Measurements from ENCODE around the gene MRPL54.

Gene MRPL54

DNA sequence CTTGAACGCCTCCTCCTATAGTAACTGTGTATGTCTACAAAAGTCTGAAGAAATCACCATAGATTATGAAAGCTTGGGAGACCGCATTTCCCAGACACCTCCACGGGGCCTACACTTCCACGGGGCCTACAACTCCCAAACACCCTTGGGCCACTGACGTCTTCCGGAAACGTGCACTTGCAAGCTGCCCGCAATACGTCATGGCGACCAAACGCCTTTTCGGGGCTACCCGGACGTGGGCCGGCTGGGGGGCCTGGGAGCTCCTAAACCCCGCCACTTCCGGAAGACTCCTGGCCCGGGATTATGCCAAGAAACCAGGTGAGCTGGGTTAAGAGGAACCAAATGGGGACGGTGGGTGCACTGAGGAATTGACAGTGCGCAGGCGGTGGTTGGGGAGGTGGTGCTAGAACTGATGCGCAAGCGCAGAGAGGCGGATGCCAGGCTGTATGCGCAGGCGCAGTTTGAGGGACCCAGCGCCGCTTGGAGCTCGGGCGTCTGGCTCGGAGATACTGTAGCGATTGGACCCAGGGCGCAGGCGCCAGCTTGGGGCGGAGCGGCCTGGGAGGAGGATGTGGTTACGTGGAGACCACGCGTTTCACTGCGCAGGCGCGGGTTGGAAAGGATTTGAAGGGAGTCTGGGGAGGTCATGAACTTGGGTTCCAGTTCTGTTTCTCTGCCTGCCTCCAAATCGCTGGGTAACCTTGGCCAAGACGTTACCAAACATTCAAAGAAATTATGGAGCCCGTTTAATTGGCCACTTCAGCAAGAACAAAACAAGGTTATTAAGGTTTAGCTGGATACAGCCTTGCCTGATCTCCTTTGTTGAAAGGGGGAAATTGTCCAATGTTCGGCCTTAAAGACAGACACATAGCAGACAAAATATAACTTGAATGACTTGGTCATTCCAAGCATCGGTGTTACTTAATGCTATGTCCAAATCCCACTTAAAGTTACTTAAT is at the start of gene MRPL54:
TSS of gene MRPL54 (plus strand) at position 182 of the 959 bp plus-strand sequence. CDS start at position 201, 19 bp downstream.
- DNase-seq = peak; percentile 100

DNA sequence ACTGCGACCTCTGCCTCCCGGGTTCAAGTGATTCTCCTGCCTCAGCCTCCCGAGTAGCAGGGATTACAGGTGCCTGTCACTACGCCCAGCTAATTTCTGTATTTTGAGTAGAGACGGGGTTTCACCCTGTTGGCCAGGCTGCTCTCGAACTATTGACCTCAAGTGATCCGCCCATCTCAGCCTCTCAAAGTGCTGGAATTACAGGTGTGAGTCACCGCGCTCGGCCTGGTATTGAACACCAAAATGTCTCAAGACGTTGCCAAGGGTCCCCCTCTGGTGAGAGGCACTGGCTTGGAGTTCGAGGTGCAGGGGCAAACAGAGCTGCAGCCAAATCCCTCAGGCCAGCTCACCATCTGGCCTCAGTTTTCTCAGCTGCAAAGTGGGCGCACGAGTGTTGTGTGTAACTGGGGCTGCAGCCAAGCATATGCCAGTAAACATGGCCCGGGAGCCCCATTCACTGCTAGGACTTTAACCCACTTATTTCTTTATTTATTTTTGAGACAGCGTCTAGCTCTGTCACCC is 46.3 kb upstream of the MRPL54 start:
- no peak for DNase-seq

DNA sequence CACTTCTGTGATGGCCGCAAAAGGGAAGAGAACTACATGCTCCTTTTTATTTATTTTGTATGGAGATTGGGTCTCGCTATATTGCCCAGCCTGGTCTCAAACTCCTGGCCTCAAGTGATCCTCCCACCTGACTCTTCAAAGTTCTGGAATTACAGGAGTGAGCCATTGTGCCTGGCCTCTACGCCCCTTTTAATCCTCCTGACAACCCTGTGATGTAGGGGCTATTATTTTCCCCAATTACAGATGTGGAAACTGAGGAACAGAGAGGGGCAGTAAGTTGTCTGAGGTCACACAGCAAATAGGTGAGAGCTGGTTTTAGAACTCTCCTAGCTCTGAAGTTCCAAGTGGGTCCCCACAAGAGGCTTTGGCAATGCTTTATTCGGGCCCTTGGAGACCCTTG is 42.6 kb upstream of the MRPL54 start:
- no peak for DNase-seq

DNA sequence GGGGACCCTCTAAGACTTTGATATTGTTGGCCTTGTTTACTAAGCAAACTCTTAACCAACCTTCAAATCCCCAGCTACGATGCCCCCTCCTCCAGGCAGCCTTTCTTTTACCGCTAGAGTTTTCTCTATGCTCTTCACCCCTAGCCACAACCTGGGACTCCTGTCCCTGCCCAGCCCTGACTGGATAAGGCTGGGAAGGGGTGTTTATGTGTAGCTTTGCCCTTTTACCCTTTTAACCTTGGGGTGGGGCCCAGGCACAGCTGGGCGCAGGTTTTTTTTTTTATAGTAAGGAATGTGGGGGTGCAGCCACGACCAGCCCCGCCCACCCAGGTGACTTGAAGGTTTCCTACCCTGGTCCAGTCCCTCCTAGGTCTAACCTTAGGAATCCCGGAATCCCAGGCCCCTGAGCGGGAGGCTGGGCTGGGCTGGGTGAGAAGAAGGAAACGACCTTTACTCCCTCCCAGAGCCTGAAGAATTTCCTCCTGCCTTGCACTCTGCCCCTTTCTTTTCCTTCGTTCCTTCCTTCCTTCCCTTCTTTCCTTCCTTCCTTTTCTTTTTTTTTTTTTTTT is 42.0 kb upstream of the MRPL54 start:
- no peak for DNase-seq

DNA sequence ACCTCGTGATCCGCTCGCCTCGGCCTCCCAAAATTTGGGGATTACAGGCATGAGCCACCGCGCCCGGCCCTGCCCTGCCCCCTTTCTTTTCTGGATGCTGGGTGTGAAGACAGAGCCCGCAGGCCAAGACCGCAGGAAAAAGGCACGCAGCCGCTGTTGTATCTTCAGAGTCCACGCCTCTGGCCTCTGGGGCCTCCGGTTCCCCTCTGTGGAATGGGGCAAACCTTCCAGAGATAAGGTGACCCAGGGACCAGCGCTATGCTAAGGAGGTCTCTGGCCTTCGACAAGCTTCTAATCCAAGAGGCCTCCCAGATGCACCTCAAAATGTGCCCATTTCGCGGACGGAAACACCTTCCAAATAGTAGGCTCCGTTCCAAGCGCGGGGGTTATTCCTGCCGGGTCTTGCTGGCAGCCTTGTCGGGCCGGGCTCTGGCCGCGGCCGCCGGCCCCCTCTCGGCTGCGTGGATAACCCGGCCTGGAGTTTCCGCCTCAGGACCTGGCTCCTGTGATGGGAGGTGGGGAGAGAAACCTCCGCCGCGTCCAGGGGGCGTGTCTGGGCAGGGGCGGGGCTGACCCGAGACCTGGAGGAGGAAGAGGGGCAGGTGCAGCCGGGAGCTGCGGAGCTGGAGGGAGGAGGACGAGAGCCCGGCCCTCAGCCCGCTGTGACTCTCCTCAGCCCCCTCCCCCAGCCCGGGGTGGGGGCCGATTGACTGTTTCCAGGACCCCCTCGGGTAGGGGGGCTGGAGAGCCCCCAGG is 41.2 kb upstream of the MRPL54 start:
- peak; percentile 85 for DNase-seq

DNA sequence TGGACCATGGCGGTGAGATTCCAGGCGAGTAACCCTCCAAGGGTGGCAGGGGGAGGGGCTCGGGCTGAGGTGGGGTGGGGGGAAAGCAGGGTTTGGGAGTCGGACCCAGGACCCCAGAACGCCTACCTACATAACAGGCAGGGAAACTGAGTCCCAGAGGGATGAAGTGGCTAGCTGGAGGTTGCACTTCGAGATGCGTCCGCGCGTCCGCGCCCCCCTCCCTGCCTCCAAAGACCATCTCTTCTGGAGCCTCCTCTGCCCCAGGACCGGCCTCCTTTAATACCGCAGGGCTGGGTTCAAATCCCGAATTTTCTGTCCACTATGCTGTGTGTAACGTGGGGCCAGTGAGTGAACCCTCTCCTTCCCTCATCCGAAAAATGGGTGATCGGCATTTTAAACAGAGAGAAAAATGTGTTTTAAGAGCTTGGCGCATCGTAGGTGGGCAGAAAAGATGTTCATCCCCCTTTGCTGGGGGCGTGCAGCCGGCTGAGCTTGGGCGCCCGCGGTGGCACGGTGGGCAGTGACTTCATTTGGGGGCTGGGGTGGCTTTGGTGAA is 40.5 kb upstream of the MRPL54 start:
- no peak for DNase-seq

DNA sequence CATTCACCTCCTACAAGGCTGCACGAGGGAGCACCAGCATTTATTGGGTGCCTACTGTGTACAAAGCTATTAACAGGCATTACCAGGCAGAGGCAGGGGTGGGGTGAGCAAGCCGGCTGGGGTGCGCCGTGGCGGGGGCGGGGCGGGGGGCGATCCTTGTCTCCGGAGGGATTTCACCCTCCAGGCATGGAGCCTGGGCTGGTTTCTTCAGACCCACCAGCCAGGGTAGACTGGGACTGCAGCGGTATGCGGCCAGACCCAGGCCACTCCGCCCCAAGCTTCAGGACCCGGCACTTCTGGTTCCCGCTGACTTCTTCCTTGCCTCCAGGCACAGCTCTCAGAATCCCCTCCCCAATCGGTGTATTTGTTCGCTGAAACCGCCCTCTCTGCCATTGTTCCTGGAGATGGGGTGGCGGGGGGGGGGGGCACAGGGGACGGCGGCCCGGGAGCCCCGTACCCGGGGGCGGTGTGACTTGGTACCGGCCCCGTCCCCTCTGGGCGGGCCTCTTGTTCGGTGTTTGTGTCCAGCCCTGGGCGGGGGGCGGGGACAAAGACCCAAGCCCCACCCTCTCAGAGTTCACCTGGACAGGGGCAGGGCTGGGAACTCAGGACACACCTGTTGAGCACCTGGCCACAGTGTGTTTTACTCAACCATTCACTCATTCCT is 39.9 kb upstream of the MRPL54 start:
- DNase-seq = no peak

DNA sequence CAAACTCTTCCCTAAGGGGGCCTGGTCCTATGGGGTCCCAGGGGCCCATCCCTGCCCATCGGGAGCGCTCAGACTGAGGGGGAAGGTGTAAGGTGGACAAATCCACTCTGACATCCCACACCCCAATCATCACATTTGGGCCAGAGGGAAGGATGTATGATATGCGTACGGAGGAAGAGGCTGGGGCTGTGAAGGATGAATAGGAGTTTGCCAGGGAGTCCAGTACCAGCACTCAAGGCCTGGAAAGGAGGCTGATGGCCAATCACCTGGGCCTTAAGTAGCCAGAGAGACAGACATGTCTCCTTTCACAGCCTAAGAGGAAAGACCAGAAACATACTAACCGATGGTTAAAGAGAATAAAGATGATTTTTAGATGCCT is 39.4 kb upstream of the MRPL54 start:
- no peak for DNase-seq

DNA sequence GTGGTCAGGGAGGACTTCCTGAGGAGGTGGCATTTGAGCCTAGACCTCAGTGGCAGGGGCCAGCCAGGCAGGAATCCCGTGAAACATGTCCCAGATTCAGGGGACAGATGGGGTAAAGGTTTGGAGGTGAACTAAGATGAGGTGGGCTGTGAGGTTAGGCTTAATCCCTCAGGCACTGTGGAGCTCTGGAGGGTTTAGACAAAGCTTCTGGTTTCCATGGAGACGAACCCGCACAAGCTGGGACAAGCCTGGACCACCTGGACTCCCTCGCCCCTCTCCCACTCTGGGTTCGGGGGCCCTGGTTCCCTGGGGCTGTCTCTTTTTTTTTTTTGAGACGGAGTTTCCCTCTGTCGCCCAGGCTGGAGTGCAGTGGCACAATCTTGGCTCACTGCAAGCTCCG is 38.6 kb upstream of the MRPL54 start:
- DNase-seq = no peak

DNA sequence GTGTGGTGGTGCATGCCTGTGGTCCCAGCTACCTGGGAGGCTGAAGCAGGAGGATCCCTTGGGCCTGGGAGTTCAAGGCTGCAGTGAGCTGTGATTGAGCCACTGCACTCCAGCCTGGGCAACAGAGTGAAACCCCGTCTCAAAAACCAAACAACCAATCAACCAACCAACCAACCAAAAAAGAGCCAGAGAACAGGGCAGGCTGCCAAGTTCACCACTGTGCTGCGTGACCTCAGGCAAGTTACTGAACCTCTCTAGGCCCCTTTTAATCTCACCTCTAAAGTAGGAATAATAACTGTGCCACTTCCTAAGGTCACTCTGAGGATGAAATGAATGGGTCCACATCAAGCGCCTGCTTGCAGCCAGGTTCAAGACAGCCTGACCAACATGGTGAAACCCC is 37.4 kb upstream of the MRPL54 start:
- DNase-seq = no peak

DNA sequence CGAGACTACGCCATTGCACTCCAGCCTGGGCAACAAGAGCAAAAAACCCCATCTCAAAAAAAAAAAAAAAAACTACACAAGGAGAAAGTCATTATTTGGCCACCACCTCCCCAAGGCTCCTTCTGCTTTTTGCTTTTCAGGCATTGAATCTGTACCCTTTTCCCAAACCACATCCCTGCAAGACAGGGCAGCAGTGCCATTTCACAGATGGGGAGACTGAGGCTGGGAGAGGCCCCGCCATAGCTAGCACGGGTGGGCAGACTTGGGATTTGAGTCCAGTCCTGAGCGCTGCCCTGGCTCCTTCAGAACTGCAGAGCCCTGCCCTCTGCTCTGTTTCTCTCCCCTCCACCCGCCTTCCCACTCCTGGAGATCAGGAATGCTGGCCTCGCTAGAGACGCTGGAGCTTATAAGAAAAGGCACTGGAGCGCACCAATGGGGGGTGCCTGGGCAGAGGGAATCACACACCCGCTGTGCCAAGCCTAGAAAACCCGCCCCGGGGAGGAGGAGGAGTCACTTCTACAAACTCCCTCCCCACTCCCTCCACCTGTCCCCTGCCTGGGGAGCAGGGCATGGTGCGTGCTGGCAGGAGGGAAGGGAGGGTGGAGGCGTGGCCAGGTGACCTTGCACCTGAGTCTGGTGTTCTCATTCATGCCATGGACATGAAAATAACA is 36.7 kb upstream of the MRPL54 start:
- DNase-seq = no peak

DNA sequence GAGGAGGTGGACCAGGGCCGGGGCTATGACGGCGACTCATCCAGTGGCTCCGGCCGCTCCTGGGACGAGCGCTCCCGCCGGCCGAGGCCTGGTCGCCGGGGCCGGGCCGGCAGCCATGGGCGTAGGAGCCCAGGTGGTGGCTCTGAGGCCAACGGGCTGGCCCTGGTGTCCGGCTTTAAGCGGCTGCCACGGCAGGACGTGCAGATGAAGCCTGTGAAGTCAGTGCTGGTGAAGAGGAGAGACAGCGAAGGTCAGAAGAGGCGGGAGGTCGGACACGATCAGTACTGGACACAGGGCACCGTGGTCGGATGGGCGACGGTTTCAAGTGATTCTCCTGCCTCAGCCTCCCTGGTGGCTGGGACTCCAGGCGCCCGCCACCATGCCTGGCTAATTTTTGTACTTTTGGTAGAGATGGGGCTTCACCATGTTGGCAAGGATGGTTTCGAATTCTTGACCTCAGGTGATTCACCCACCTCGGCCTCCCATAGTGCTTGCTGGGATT is 32.0 kb upstream of the MRPL54 start:
- DNase-seq = no peak

DNA sequence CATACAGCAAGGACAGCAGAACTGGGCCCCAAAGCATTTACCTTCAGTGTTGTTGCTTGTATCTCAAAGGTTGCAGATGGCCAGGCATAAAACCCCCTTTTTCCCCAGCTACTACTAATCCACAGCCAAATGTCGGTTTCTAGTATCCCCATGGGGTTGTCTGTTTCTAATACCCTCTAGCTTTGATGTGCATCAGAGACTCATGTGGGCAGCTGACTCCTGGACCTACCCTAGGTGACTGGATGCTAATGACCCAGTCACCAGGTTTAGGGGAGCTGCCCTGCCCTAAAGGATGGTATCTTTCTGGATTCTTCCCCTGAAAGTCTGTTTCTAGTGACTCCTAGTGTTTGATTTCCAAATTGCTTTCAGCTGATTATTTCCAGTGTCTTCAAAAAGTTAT is 30.4 kb upstream of the MRPL54 start:
- DNase-seq = no peak

DNA sequence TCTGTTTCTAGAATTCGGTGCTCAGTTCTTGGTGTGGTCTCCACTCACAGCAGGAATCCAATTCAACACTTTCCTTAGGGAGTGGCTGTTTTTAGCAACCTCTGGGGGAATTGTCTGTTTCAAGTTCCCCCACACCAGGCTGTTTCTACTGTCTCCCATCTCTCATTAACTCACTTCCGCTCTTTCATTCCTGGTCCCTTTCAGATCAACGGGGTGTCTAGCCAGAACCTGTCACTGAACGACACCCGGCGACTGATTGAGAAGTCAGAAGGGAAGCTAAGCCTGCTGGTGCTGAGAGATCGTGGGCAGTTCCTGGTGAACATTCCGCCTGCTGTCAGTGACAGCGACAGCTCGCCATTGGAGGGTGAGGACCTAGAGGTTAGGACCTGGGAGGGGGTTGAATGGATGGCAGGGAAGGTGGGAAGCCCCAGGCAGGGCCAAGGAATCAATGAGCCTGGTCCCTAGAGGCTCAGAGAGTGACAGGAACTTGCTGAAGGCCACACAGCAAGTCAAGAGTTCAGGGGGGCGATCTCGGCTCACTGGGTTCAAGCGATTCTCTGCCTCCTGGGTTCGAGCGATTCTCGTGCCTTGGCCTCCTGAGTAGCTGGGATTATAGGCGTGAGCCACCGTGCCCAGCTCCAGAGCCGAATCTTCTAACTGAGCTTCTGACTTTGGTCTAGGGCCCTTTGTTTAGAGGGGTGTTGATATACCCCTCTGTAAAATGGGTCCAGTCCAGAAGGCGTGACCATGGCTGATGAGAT is 28.8 kb upstream of the MRPL54 start:
- DNase-seq = no peak

DNA sequence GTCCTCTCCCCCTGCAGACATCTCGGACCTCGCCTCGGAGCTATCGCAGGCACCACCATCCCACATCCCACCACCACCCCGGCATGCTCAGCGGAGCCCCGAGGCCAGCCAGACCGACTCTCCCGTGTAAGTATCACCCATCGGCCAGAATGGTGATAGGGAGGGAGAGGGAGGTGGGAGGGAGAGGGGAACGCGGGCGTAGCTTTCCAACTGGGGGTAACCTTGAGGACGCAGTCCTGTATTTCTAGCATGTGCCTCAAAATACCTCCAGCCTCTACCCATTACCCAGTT is 28.2 kb upstream of the MRPL54 start:
- no peak for DNase-seq

DNA sequence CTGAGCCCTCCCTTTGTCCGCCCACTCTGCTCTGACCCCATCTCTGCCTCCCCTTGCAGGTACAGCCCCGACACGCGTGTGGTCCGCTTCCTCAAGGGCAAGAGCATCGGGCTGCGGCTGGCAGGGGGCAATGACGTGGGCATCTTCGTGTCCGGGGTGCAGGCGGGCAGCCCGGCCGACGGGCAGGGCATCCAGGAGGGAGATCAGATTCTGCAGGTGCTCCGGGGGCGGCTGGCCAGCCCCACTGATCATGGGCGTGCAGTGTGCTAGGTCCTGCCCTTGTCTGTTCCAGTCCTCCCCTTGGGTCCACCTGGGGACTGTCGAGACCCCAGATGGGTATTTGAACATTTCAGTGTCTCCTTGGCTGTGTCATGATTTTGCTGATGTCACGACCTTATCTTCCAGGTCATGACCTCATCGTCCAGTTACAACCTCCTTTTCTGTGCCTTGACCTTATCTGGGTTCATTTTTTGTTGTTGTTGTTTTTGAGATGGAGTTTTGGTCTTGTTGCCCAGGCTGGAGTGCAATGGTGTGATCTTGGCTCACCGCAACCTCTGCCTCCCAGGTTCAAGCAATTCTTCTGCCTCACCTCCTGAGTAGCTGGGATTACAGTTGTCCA is 26.3 kb upstream of the MRPL54 start:
- no peak for DNase-seq

DNA sequence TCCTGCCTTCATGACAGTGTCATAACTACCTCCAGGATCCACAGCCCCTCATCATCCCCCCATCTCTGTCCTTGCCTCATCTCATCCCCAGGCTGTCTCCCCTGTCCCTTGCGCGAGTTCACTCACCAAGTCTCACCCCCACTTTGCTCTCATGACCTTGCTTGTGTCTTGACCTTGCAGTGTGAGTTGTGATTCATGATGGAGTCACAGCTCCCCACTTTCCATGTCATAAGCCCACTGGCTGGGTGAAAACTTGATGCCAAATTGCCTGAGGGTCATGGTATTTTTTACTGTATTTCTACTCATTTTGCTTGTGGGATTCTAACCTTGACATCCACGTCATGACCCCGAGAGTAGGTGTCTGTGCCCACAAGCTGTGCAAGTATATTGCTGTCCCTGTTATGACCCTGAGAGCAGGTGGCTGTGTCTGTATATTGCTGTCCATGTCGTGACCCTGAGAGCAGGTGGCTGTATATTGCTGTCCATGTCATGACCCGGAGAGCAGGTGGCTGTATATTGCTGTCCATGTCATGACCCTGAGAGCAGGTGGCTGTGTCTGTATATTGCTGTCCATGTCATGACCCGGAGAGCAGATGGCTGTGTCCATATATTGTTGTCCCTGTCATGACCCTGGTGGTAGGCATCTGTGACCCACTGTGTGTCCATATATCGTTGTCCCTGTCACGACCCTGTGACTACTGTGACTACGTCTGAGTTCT is 24.8 kb upstream of the MRPL54 start:
- DNase-seq = no peak

DNA sequence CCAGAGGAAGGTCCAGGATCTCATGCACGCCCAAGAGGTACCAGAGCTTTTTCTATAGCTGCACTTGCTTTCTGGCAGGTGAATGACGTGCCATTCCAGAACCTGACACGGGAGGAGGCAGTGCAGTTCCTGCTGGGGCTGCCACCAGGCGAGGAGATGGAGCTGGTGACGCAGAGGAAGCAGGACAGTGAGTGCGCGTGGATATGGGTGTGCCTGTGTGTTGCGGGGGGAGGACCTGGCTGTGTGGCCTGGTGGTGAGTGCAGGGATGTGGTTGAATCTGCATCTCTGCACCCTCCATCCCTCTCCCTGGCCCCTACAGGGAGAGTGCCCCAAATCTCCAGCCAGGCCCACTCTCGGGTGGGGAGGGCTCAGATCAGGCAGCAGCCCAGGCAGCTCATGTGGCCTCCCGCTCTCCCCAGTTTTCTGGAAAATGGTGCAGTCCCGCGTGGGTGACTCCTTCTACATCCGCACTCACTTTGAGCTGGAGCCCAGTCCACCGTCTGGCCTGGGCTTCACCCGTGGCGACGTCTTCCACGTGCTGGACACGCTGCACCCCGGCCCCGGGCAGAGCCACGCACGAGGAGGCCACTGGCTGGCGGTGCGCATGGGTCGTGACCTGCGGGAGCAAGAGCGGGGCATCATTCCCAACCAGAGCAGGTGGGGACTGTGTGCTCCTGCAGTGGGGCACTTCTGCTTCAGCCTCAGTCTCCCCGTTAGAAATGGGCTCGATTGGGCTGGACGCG is 23.8 kb upstream of the MRPL54 start:
- DNase-seq = no peak

DNA sequence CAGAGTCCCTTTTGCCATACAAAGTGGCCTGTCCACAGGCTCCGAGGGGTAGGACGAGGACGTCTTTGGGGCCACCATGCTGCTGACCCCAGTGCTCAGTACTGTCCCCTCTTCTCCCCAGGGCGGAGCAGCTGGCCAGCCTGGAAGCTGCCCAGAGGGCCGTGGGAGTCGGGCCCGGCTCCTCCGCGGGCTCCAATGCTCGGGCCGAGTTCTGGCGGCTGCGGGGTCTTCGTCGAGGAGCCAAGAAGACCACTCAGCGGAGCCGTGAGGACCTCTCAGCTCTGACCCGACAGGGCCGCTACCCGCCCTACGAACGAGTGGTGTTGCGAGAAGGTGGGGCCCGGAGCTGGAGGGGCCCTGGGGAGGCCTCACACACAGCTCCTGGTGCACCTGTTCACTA is 22.1 kb upstream of the MRPL54 start:
- DNase-seq = no peak

Data from activated CD4-positive, alpha-beta T cell treated with anti-CD3 and anti-CD28 coated beads, Interleukin-2, Interleukin-6, amounts not matched to agents 100 ng/mL and 50 ng/mL, durations not matched to agents 16 hours and 8 hours (primary cell).